ENCODE data around the gene OCSTAMP. TPM values are rescaled to one million over a fixed set of nuclear protein-coding genes. Genes with fewer than 3 reads are reported as not detected.
A peak's percentile ranks its signal among the peaks of the same experiment; 100 is the strongest.

Gene OCSTAMP
- total RNA-seq, 2 experiments from 2014 or later, result not detected

DNA sequence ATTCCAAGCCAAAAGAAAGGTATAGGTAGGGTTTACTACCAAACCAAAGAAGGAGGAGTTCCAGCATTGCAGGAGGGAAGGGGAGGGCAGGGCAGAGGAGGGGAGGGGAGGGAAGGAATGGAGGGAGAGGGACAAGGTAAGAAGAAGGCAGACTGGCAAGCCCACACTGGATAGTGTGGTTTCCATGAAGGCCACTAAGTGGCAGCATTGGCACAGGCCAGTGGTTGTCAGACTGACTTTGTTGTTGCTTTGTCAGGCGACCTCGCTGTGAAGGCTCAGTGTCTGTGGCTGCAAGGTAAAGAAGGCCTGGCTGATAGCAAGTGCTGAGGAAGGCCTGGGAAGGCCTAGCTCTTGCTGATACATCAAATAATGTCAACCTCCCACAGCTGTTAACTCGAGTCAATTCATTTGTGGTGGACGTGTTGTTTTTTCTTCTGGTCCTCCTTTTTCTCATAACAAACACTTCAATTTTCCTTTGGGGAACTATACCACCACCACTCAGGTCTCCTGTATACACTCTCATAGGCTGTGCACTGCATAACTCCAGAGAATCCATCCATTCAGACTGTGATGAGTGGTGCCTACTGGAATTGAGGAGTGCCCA, 29.4 kb downstream of the OCSTAMP start:
- no peak overlapping the region for H3K4me3 Mint-ChIP-seq
- H3K27me3 Mint-ChIP-seq, result peaks cover 13% of the 10 kb centered on the region
- H3K4me1 Mint-ChIP-seq, result no peaks in the 10 kb centered on the region
- no peaks in the 10 kb centered on the region for H3K36me3 Mint-ChIP-seq
- DNase-seq, result peak; percentile 45
- no peaks in the 10 kb centered on the region for H3K9me3 Mint-ChIP-seq
- no peak overlapping the region for H3K27ac Mint-ChIP-seq

DNA sequence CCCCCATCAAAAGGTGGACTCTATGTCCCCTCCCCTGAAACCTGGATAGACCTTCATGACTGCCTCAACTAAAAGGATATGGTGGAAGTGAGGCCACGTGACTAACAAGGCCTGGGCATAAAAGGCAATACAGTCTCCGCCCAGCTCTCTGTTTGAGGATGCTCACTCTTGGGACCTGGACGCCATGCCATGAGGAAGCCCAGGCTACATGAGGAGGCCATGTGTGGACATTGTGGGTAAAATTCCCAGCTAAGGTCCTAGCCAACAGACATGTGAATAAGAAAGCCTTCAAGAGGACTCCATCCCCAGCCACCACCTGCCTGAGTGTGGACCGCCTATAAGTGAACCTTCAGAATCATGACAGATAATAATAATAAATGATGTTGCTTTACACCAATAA, 29.9 kb downstream of the OCSTAMP start:
- no peaks in the 10 kb centered on the region for H3K4me1 Mint-ChIP-seq
- no peak overlapping the region for H3K4me3 Mint-ChIP-seq
- H3K36me3 Mint-ChIP-seq, result no peaks in the 10 kb centered on the region
- DNase-seq, result no peak
- peaks cover 16% of the 10 kb centered on the region for H3K27me3 Mint-ChIP-seq
- no peak overlapping the region for H3K27ac Mint-ChIP-seq
- H3K9me3 Mint-ChIP-seq, result no peaks in the 10 kb centered on the region

DNA sequence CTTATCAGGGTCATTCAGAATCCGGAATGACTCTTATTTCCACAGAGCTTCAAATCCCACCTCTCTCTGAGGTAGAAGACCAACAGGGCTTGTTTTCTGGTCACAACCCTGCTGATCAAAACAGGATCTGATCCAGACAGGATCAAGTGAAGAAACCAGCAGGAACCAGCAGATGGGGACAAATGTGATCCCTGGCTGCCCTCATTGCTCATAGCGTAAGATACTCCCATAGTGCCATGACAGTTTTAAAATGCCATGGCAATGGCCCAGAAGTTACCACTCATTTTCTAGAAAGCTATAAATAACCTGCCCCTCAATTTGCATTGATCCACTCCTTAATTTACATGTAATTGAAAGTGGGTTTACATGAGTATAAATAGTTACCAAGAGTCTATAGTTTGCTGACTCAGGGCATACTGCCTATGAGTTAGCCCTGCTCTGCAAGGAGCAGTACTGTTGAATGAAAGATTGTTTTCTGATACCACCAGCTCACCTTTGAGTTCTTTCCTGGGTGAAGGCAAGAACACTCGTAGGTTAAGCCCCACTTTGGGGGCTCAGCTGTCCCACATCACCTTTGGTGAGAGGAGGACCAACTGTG, 30.9 kb downstream of the OCSTAMP start:
- no peaks in the 10 kb centered on the region for H3K9me3 Mint-ChIP-seq
- no peak overlapping the region for H3K27ac Mint-ChIP-seq

DNA sequence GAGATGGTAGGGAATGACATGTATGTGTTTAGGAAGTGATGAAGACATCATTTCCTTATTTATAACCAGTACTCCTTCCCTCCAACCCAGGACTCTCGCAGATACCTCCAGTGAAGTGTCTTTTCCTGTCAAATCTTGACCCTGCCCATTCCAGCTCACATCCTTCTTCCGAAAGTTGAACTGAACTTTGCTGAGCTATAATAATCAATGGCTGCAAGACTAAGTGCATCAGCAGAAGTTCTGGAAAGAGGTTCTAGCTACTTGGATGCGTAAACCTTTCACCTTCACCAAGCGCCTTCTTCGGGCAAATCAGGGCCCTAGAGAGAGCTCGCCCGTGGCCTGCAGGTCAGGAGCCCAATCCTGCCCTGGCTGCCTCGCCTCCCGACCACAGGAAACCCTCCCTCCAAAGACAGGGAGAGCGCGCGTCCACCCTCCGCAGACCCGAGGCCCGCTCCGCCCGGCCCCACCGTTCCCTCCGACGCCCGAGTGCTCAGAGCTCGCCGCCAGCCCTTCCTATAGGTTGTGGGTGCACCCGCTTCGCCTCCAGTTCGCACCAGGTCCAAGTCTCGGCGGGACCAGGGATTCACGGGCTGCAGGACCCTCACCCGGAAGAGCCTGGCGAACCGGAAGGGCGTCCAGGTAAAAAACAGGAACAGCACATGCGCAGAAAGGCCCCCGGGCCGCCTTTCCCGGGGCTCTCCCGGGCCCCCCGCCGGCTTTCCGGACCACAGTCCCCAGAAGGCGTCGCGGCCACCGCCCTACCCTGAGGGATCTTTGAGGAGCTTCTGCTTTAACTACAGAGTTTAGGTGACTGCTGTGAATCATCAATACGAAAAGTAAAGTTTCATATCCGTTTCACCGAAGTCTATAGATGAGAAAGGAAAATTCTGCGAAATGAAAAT, 37.3 kb downstream of the OCSTAMP start, which contains the start of gene ZNF334:
Gene ZNF334, minus strand, starts transcription at position 617 of the 902 bp plus-strand sequence. CDS start 1,457 bp downstream, outside the sequence.
- DNase-seq, result peak; percentile 72
- peaks cover 10% of the 10 kb centered on the region for H3K9me3 Mint-ChIP-seq

More for the DNA sequence above, 30.9 kb downstream of the OCSTAMP start:
- Mint-ChIP-seq H3K4me3 (no peak overlapping the region), H3K27me3 (peaks cover 22% of the 10 kb centered on the region), H3K4me1 (no peaks in the 10 kb centered on the region), H3K36me3 (no peaks in the 10 kb centered on the region)
- no peak for DNase-seq

DNA sequence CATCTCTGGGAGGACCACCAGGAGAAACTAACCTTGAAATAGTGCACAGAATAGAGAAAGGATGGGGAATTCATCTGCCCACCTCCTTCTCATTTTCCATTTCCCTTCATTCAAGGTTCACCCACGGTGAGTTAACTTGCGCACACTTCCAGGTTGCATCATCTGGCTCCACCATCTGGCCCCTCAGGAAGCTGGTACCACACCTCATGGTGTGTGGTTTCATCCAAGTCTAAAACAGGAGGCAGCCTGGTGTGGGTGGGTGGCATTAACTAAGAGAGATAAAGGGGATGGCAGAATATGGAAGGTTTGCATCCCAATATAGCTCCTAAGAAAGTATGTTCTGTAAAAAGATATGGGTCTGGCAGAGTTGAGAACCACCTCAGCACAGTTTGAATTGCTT, 40.9 kb downstream of the OCSTAMP start:
- DNase-seq, result no peak

More for the DNA sequence above, 37.3 kb downstream of the OCSTAMP start, which contains the start of gene ZNF334:
- peak within 1 kb of the TSS; percentile 81 for H3K27ac Mint-ChIP-seq
- peaks cover 41% of the 10 kb centered on the region for H3K27me3 Mint-ChIP-seq
- peaks cover 28% of the 10 kb centered on the region for H3K4me1 Mint-ChIP-seq
- peak within 1 kb of the TSS; percentile 85 for H3K4me3 Mint-ChIP-seq
- peaks cover 30% of the 10 kb centered on the region for H3K36me3 Mint-ChIP-seq

DNA sequence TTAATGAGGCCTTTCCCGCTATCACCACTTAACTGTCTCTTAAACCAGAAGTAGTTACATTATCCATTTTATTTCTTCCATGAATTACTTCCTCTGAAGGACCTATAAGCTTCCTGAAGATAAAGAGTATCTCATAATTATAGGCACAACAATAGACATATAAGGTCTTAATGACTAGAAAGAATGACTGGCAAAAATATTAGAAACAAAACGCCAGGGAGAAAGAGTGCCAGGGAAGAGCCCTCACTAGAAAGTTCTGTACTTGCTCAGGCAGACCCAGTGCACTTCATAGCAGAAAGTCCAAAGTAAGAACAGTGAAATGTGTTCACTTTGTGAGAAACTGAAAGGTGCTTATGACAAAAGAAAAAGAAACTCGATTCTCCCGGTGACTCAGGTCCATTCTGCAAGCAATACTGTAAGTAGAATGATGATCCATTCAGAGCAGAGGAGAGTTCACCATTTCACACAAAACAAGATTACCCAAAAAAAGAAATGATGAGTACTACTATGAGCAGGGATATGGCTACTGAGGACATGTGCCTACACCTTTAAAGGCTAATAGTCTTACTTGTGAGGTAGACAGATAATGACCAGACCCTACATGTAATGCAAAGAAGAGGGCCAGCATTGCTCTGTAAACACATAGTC, 42.6 kb downstream of the OCSTAMP start:
- H3K27ac Mint-ChIP-seq, result no peak overlapping the region
- peaks cover 29% of the 10 kb centered on the region for H3K4me1 Mint-ChIP-seq
- peaks cover 48% of the 10 kb centered on the region for H3K27me3 Mint-ChIP-seq
- DNase-seq, result no peak
- peaks cover 58% of the 10 kb centered on the region for H3K36me3 Mint-ChIP-seq
- peaks cover 24% of the 10 kb centered on the region for H3K9me3 Mint-ChIP-seq
- no peak overlapping the region for H3K4me3 Mint-ChIP-seq

More for the DNA sequence above, 40.9 kb downstream of the OCSTAMP start:
- Mint-ChIP-seq H3K27me3 (peaks cover 49% of the 10 kb centered on the region), H3K27ac (no peak overlapping the region), H3K4me3 (no peak overlapping the region), H3K36me3 (peaks cover 43% of the 10 kb centered on the region), H3K4me1 (peaks cover 35% of the 10 kb centered on the region), H3K9me3 (peaks cover 10% of the 10 kb centered on the region)

DNA sequence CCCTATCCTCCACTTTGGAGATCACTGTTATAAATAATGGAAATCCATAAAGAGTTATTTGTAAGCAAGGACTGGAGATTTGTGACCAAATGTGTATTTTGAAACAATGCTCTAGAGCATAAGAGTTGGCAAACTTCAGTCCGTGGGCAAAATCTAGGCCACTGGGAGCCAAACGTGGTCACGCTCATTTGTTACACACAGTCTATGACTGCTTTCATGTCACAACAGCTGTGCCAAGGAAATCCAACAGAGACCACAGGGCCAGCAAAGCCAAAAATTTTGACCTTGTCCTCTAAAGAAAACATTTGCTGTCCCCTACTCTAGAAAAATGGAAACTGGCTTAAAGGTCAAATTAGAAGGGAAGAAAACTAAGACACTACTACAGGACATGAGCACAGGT, 44.9 kb downstream of the OCSTAMP start:
- peaks cover 60% of the 10 kb centered on the region for H3K36me3 Mint-ChIP-seq
- DNase-seq, result no peak
- H3K9me3 Mint-ChIP-seq, result peaks cover 39% of the 10 kb centered on the region
- H3K27me3 Mint-ChIP-seq, result peaks cover 33% of the 10 kb centered on the region
- peaks cover 17% of the 10 kb centered on the region for H3K4me1 Mint-ChIP-seq
- no peak overlapping the region for H3K4me3 Mint-ChIP-seq
- H3K27ac Mint-ChIP-seq, result no peak overlapping the region

DNA sequence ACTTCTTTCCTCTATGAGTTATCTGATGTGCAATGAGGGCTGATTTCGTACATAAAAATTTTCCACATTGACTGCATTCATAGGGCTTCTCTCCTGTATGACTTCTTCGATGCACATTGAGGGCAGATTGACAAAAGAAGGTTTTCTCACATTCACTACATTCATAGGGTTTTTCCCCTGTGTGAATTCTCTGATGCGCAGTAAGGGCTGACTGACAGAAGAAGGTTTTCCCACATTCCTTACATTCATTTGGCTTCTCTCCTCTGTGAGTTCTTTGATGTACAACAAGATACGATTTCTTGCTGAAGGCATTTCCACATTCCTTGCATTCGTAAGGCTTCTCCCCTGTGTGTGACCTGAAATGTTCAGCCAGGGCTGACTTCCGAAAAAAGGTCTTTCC, 48.5 kb downstream of the OCSTAMP start:
- no peak overlapping the region for H3K27ac Mint-ChIP-seq
- peaks cover 46% of the 10 kb centered on the region for H3K36me3 Mint-ChIP-seq
- no peaks in the 10 kb centered on the region for H3K4me1 Mint-ChIP-seq
- DNase-seq, result no peak
- peaks cover 9% of the 10 kb centered on the region for H3K27me3 Mint-ChIP-seq
- H3K9me3 Mint-ChIP-seq, result peaks cover 38% of the 10 kb centered on the region
- no peak overlapping the region for H3K4me3 Mint-ChIP-seq

DNA sequence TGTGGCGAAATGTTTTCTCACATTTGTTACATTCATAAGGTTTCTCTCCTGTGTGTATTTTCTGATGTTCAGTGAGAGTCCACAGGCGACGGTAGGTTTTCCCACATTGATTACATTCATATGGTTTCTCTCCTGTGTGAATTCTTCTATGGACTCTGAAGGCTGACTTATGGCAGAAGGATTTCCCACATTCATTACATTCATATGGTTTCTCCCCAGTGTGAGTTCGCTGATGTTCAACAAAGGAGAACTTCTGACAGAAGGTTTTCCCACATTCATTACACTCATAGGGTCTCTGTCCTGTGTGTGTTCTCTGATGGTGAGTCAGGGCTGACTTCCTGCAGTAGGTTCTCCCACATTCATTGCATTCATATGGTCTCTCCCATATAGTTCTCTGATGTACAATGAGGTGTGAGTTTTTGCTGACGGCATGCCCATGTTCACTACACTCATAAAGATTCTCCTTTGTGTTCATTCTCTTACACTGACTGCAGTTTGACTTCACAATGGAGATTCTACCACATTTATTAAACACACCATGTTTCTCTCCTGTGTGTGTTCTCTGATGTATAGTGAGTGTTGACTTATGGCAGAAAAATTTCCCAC, 49.0 kb downstream of the OCSTAMP start:
- H3K27me3 Mint-ChIP-seq, result peaks cover 4% of the 10 kb centered on the region
- no peak for DNase-seq
- H3K4me1 Mint-ChIP-seq, result no peaks in the 10 kb centered on the region
- H3K27ac Mint-ChIP-seq, result no peak overlapping the region
- H3K4me3 Mint-ChIP-seq, result no peak overlapping the region
- H3K36me3 Mint-ChIP-seq, result peaks cover 48% of the 10 kb centered on the region
- peaks cover 38% of the 10 kb centered on the region for H3K9me3 Mint-ChIP-seq

DNA sequence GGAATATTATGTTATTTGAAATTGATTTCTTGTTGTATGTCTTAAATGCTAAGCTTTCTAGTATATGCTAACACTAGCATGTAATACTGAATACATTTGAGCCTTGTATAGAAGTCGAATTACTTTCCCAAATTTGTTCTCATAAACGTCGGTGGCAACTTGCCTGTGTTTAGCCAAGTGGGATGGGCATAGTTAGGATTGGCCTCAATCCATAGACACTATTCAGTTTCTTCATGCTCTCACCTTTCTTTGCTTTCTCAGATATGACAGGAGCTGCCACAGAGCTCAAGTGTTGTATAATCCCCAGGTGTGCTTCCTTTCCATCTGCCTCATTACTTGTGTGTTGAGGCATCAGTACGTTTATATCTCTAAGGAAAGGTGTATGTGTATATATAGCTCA, 56.4 kb downstream of the OCSTAMP start:
- Mint-ChIP-seq H3K9me3 (peaks cover 2% of the 10 kb centered on the region), H3K4me1 (no peaks in the 10 kb centered on the region), H3K36me3 (peaks cover 2% of the 10 kb centered on the region), H3K27me3 (peaks cover 30% of the 10 kb centered on the region), H3K27ac (no peak overlapping the region), H3K4me3 (no peak overlapping the region)
- no peak for DNase-seq

DNA sequence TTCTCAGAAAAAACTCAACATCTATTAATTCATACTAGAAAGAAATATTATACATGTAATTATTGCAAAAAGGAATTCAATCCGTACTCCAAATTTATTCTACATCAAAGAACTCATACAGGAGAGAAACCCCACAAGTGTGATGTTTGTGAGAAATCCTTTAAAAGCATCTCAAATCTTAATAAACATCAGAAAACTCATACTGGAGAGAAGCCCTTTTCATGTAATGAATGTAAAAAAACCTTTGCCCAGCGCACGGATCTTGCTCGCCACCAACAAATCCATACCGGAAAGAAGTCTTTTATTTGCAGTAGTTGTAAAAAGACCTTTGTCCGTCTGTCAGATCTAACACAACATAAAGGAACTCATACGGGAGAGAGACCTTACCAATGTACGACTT, 59.1 kb downstream of the OCSTAMP start:
- H3K27me3 Mint-ChIP-seq, result peaks cover 54% of the 10 kb centered on the region
- H3K9me3 Mint-ChIP-seq, result no peaks in the 10 kb centered on the region
- H3K27ac Mint-ChIP-seq, result no peak overlapping the region
- H3K4me3 Mint-ChIP-seq, result no peak overlapping the region
- no peak for DNase-seq
- H3K36me3 Mint-ChIP-seq, result no peaks in the 10 kb centered on the region
- H3K4me1 Mint-ChIP-seq, result no peaks in the 10 kb centered on the region

Other genes starting within 250 kb of the OCSTAMP start
- gene CDH22, start 242.2 kb downstream of the OCSTAMP start, total RNA-seq, result under 1 TPM in 1 of 2 experiments, not detected in 1; 0.12 TPM
- 10 to 100 TPM; 33.3 to 36.0 TPM for gene ELMO2, start 144.0 kb downstream of the OCSTAMP start, total RNA-seq
- gene ZNF334, start 37.1 kb downstream of the OCSTAMP start, total RNA-seq, result 1 to 10 TPM; 5.1 to 5.8 TPM
- not detected for gene SLC13A3, start 100.8 kb upstream of the OCSTAMP start, total RNA-seq
- gene TP53RK, start 138.8 kb upstream of the OCSTAMP start, total RNA-seq, result 10 to 100 TPM; 13.4 to 13.6 TPM
- gene SLC2A10, start 159.0 kb upstream of the OCSTAMP start, total RNA-seq, result under 1 TPM; 0.06 to 0.08 TPM